NT2/D1 (cell line): ENCODE data around the gene SERP1.
"Not testable (repeated sequence)": the region's sequence is repeated elsewhere in the genome, so short reads cannot be mapped to it uniquely, and the experiment has no call there.

ENCODE experiments used
- DNase-seq: peaks from one replicate; pipeline ENCODE4 v3.0.0-alpha.2; 2011; ENCODE audit warnings: low read depth, low spot score
- H3K27me3 ChIP-seq: 2 replicates; pipeline ENCODE4 v1.6.0; 2011; ENCODE audit warnings: mild to moderate bottlenecking; ENCODE audit not compliant: insufficient read length, insufficient read depth
- H3K36me3 ChIP-seq: 2 replicates; pipeline ENCODE4 v1.6.1; 2011; ENCODE audit warnings: mild to moderate bottlenecking, low read length, mixed read lengths; ENCODE audit not compliant: insufficient read depth, insufficient read length
- H3K4me1 ChIP-seq: 2 replicates; pipeline ENCODE4 v1.5.1; 2011; ENCODE audit not compliant: insufficient read depth, insufficient read length
- H3K4me3 ChIP-seq: 2 replicates; pipeline ENCODE4 v1.5.1; 2011; ENCODE audit warnings: low read depth; ENCODE audit not compliant: insufficient read length
- H3K9ac ChIP-seq: 2 replicates; pipeline ENCODE4 v1.6.0; 2011; ENCODE audit warnings: low read depth; ENCODE audit not compliant: insufficient read length
- H3K9me3 ChIP-seq: 2 replicates; pipeline ENCODE4 v1.5.1; 2011; ENCODE audit warnings: mild to moderate bottlenecking, low read length; ENCODE audit not compliant: insufficient read depth
- SUZ12 ChIP-seq: IDR thresholded peaks from 2 replicates; pipeline ENCODE4 v1.6.1; 2011; ENCODE audit not compliant: insufficient read length, insufficient read depth; ENCODE audit errors: extremely low read depth
- YY1 ChIP-seq: IDR thresholded peaks from 2 replicates; pipeline ENCODE4 v1.6.1; 2011; ENCODE audit not compliant: insufficient read length, insufficient read depth
- ZNF274 ChIP-seq: IDR thresholded peaks from 2 replicates; pipeline ENCODE4 v1.6.1; 2011; ENCODE audit warnings: mild to moderate bottlenecking, low read depth, low read length

The SERP1 gene

GRCh38 chr3:150503402-150504099 lies 42.7 kb downstream of the SERP1 start:
- no peak for TF ChIP-seq SUZ12
- TF ChIP-seq YY1, result no peak
- TF ChIP-seq ZNF274, result no peak
- no peak for DNase-seq
- Histone ChIP-seq H3K4me3 (no peak overlapping the region), H3K9me3 (peaks cover 17% of the 10 kb centered on the region), H3K27me3 (no peaks in the 10 kb centered on the region), H3K4me1 (no peaks in the 10 kb centered on the region), H3K9ac (no peak overlapping the region), H3K36me3 (no peaks in the 10 kb centered on the region)

- not testable (repeated sequence) for H3K4me3 ChIP-seq, H3K27me3 ChIP-seq, H3K9ac ChIP-seq, H3K4me1 ChIP-seq, DNase-seq, H3K36me3 ChIP-seq
- H3K9me3 ChIP-seq, result peaks cover 17% of the 10 kb centered on the region; the same call in 1 of the 2 replicates
These were observed 45.3 kb downstream of the SERP1 start for GRCh38 chr3:150500960-150501359.

GRCh38 chr3:150497956-150498355 lies 48.3 kb downstream of the SERP1 start:
- H3K9me3 ChIP-seq, result peaks cover 17% of the 10 kb centered on the region; the same call in 1 of the 2 replicates
- H3K4me3 ChIP-seq, result no peak overlapping the region
- H3K36me3 ChIP-seq, result no peaks in the 10 kb centered on the region
- H3K27me3 ChIP-seq, result no peaks in the 10 kb centered on the region
- H3K9ac ChIP-seq, result no peak overlapping the region
- H3K4me1 ChIP-seq, result no peaks in the 10 kb centered on the region
- TF ChIP-seq SUZ12 (no peak), YY1 (no peak), ZNF274 (no peak)
- DNase-seq, result no peak

GRCh38 chr3:150495563-150496168 lies 50.6 kb downstream of the SERP1 start:
- Histone ChIP-seq H3K4me1 (no peaks in the 10 kb centered on the region), H3K9me3 (peaks cover 5% of the 10 kb centered on the region; the same call in 1 of the 2 replicates), H3K9ac (no peak overlapping the region), H3K4me3 (no peak overlapping the region), H3K36me3 (no peaks in the 10 kb centered on the region), H3K27me3 (no peaks in the 10 kb centered on the region)
- TF ChIP-seq YY1 (no peak), ZNF274 (no peak), SUZ12 (no peak)
- DNase-seq, result no peak

GRCh38 chr3:150495149-150495548 lies 51.1 kb downstream of the SERP1 start:
- DNase-seq, result no peak
- TF ChIP-seq SUZ12 (no peak), ZNF274 (no peak), YY1 (no peak)
- H3K9ac ChIP-seq, result no peak overlapping the region
- no peaks in the 10 kb centered on the region for H3K27me3 ChIP-seq
- no peak overlapping the region for H3K4me3 ChIP-seq
- no peaks in the 10 kb centered on the region for H3K4me1 ChIP-seq
- 0 out of 2 replicates have a peak, but pooled peaks cover under 1% of the 10 kb centered on the region for H3K9me3 ChIP-seq
- no peaks in the 10 kb centered on the region for H3K36me3 ChIP-seq

GRCh38 chr3:150494411-150494977 lies 51.8 kb downstream of the SERP1 start:
- H3K9me3 ChIP-seq, result no peaks in the 10 kb centered on the region
- no peaks in the 10 kb centered on the region for H3K27me3 ChIP-seq
- H3K9ac ChIP-seq, result no peak overlapping the region
- DNase-seq, result no peak
- no peak overlapping the region for H3K4me3 ChIP-seq
- TF ChIP-seq YY1 (no peak), SUZ12 (no peak), ZNF274 (no peak)
- no peaks in the 10 kb centered on the region for H3K36me3 ChIP-seq
- no peaks in the 10 kb centered on the region for H3K4me1 ChIP-seq
